Muscle of back (tissue), 13 donors: ENCODE measurements around the gene PNPLA4. TPM values are rescaled to one million over a fixed set of nuclear protein-coding genes. Genes with fewer than 3 reads are reported as not detected.
A peak's percentile ranks its signal among the peaks of the same experiment; 100 is the strongest.

Experiments
- DNase-seq, 3 donors: peaks; one replicate each; pipeline versions ENCODE4 v3.0.0 to v3.0.0-alpha.2; 2013
- long read RNA-seq, 9 donors: transcript quantifications; one replicate each; lab custom pipeline, GENCODE V29; 2026
- polyA plus RNA-seq, 10 donors: library from polyadenylated mRNA; unstranded; fragments of 120-200 nt; gene quantifications; one replicate each; pipeline ENCODE4 v1.2.1, GENCODE V29; 2013; ENCODE audit not compliant: insufficient read length in 10 of 10

PNPLA4 gene, protein sequence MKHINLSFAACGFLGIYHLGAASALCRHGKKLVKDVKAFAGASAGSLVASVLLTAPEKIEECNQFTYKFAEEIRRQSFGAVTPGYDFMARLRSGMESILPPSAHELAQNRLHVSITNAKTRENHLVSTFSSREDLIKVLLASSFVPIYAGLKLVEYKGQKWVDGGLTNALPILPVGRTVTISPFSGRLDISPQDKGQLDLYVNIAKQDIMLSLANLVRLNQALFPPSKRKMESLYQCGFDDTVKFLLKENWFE
- 10 to 100 TPM; 13.0 to 16.2 (median 13.7) TPM for polyA plus RNA-seq
- long read RNA-seq, donor 1, transcript PNPLA4-201 (7 exons, 3,372 nt): major isoform, 5 of 5 reads
- long read RNA-seq, donor 1, partial matches to known transcripts: 0 of 5 reads
- long read RNA-seq, donor 1, other reads (novel, unspliced or antisense): 0 of 5 reads
- long read RNA-seq, donor 2, partial matches to known transcripts: 0 of 4 reads
- long read RNA-seq, donor 2, other reads (novel, unspliced or antisense): 0 of 4 reads
- long read RNA-seq, donor 3: 0 reads
- long read RNA-seq, donor 4, partial matches to known transcripts: 0 of 1 reads
- long read RNA-seq, donor 4, other reads (novel, unspliced or antisense): 0 of 1 reads
- long read RNA-seq, donor 5, partial matches to known transcripts: 0 of 2 reads
- long read RNA-seq, donor 5, other reads (novel, unspliced or antisense): 0 of 2 reads
- long read RNA-seq, donor 6, transcript PNPLA4-201 (7 exons, 3,372 nt): major isoform, 5 of 5 reads
- long read RNA-seq, donor 6, partial matches to known transcripts: 0 of 5 reads
- long read RNA-seq, donor 6, other reads (novel, unspliced or antisense): 0 of 5 reads
- long read RNA-seq, donor 7, partial matches to known transcripts: 0 of 1 reads
- long read RNA-seq, donor 7, other reads (novel, unspliced or antisense): 0 of 1 reads
- long read RNA-seq, donor 8, partial matches to known transcripts: 0 of 3 reads
- long read RNA-seq, donor 8, other reads (novel, unspliced or antisense): 0 of 3 reads
- long read RNA-seq, donor 9: 0 reads

DNA sequence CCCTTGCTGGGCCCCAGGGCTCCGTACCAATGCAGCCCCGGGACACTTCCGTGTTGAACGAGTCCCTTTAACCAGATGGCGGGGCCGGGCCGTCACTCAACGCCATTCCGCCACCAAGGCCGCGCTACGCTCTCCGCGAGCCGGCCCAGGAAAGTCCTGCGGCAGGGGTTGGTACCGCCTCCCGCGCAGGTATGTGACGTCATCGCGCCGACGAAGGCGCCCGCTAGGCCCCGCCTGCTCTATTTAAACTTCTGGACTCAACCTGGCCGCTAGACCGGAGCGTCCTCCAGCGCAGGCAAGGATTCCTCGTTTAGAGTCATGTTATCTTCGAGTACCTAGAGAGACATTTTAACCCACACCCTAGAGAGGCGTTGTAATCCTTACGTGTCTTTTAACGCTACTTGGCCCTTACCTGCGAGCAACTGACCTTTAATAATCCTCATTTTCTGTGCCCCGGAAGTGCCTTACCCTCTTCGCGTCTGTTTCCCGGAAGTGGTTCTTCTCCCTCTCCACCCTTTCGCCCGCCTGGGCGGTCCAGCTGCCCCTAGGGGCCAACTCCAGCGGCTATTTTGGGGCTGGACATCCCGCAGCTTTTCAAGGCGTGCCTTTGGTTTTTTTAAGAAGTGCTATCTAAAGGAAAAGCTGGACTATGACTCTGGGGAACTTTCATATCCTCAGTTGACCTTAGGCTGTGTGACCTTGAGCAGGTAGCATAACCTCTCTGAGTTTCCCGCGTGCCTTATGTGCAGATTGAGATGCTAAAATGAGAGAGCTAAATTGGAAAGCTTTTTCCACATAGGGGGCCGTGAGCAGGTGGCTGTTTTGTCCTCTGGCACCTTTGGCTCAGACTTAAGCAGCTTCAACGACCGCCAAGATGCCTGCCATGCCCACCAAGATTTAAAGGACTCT is at the start of gene PNPLA4:
PNPLA4 (minus strand) TSS at position 155 of the 909 bp plus-strand sequence. CDS start 1,294 bp downstream, outside the sequence.
- DNase-seq: peak; percentile 59 to 89 (median 87)

- DNase-seq: no peak
Observed at GRCh38 chrX:7972586-7972985, 45.4 kb upstream of the PNPLA4 start.

DNA sequence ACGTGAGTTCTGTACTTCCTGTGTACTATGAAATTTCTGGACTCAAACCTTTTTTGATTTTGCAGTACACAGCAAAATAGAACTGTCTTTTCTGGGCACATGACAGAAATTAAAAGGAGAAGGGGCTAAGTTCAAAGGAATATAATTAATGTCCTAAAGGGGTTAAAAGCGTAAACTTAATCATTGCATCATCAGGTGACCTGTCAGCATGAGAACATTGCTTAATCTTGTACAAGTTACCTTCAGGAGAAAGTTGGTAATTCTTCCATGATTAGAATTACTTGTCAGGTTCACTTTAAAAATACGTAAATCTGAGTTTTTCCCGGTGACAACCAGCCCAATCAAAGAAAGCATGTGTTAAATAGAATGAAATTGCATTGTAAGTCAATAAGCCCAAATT is 43.2 kb upstream of the PNPLA4 start:
- DNase-seq: no peak

DNA sequence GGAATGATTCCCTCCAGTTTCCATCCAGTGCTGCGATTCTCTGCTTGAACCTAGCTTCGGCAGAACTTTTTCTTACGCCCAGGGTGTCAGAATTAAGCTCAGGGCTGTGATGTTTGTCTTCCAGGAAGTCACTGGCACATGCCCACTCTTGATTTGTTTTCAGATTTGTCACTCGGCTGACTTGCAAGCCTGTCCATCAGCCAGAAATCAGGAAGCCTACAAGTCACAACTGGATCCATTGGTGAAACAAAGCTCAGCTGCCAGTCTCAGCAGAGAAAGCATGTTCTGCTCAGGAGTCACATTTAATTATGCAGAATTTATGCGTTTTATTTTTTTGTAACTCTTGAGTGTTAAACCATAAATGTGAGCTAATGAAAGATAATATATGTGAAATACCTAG is 38.2 kb upstream of the PNPLA4 start:
- DNase-seq: no peak

DNA sequence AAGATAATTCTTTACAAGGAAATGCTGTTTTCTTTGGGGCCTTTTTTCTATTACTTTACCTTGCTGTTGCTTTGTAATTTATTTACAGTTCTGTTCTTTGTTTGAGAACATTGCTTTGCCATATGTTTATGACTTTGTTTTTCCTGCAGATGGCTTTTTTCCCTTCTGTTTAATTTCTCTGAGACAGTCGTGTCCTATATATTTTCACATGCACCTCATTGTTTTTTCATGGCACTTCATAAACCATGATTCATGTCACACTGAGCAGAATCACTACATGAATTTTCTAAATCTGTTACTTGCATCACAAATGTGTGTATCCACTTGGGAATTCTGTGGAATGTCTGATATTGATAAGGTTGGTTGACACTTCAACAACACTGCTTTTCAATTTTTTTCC is 33.0 kb upstream of the PNPLA4 start:
- no peak for DNase-seq

- no peak for DNase-seq
Observed at GRCh38 chrX:7953446-7953845, 26.2 kb upstream of the PNPLA4 start.

- no peak for DNase-seq
Observed at GRCh38 chrX:7950865-7951264, 23.7 kb upstream of the PNPLA4 start.

- no peak for DNase-seq
Observed at GRCh38 chrX:7948483-7948882, 21.3 kb upstream of the PNPLA4 start.

- no peak for DNase-seq
Observed at GRCh38 chrX:7946960-7947359, 19.7 kb upstream of the PNPLA4 start.

GRCh38 chrX:7943600-7944245 is 16.5 kb upstream of the PNPLA4 start:
- DNase-seq: no peak

GRCh38 chrX:7941390-7942042 is 14.3 kb upstream of the PNPLA4 start:
- no peak for DNase-seq

- DNase-seq: no peak
Observed at GRCh38 chrX:7934026-7934425, 6.8 kb upstream of the PNPLA4 start.

GRCh38 chrX:7926914-7927258 is 327 bp downstream of the PNPLA4 start:
- DNase-seq: no peak

DNA sequence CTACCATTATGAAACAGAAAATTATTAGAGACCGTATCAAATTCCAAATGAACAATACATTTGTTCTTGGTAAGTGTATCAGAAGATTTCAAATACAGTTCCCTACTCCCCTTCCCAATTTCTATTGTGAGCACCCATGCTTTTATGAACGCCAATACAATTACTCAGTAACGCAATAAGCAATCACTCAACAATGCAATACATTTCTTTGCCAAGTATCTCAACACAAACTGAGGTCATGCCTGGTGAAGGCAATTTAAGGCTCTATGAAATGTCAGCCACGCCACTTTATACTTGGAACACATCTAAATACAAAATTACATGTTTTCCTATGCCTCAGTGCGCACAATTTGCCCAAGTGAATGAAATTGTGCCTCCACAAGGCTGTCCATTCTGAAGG is 712 bp downstream of the PNPLA4 start:
- DNase-seq: no peak

DNA sequence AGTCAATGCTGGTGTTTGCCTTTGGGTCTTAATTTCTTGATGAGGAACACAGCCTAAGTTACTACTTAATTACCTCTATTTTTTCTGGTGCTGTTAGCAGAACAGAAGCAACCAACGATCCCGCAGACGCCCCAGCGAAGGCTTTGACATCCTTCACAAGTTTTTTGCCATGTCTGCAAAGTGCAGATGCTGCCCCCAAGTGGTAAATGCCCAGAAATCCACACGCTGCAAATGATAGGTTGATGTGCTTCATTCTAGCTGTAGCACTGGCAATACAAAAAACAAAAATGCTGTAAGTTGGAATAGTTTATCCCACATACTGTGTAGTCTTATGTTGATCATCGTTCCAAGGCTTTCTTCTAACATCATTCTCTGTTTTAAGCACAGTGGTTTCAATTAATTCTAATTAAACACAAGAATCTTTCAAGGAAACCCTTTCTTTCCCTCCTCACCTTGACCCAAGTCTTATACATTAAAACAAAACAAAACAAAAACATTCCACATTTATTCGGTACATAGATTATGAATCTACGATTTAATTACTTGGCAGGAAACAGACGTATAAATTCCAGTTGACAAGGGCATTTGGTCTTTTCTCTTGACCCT is 1.2 kb downstream of the PNPLA4 start:
- DNase-seq: peak; percentile 44 to 68 (median 59)

- DNase-seq: no peak
Observed at GRCh38 chrX:7921750-7922149, 5.5 kb downstream of the PNPLA4 start.

GRCh38 chrX:7908821-7909220 is 18.4 kb downstream of the PNPLA4 start:
- no peak for DNase-seq

GRCh38 chrX:7904562-7904961 is 22.7 kb downstream of the PNPLA4 start:
- DNase-seq: no peak

GRCh38 chrX:7891928-7892327 is 35.3 kb downstream of the PNPLA4 start:
- no peak for DNase-seq

DNA sequence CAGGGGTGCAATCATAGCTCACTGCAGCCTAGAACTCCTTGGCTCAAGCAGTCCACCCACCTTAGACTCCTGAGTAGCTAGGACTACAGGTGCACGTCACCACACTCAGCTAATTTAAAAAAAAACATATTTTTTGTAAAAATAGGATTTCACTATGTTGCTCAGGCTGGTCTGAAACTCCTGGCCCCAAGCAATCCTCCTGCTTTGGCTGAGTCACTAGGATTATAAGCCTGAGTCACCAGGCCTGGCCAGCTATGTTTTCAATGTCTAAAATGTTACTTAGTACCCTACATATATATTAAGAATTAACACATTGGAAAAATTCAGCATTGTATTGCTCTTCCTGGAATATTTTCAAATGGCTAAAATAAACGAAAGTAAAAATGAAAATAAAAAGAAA is 37.5 kb downstream of the PNPLA4 start:
- no peak for DNase-seq
